Measurements from ENCODE around the gene SYCE3.

- TF ChIP-seq YY1 (IDR thresholded peaks at IDR 0.05; ENCODE audit: insufficient read depth, insufficient read length) = no peak
- TF ChIP-seq ZNF274 (IDR thresholded peaks at IDR 0.05; ENCODE audit: low read depth, low read length) = no peak
- no peak for TF ChIP-seq SUZ12 (IDR thresholded peaks at IDR 0.05; ENCODE audit: extremely low read depth, insufficient read depth, insufficient read length)
These were observed 38.7 kb downstream of the SYCE3 start for GRCh38 chr22:50523806-50524675.

All from NT2/D1 (cell line).